Erythroblast (primary cell): Measurements from ENCODE around the gene C20orf204.

Source experiments
- GATA1 ChIP-seq: IDR thresholded peaks from 2 replicates; pipeline ENCODE4 v1.6.1; 2011; ENCODE audit warnings: low read depth, mild to moderate bottlenecking, control low read depth, low read length, moderate library complexity
- POLR2A ChIP-seq: IDR thresholded peaks from 2 replicates; pipeline ENCODE4 v1.6.1; 2011; ENCODE audit warnings: mild to moderate bottlenecking, low read length

- TF ChIP-seq POLR2A = no peak
- TF ChIP-seq GATA1 = no peak
These were observed 2.7 kb downstream of the C20orf204 start for GRCh38 chr20:64038565-64039292.
